HepG2 (cell line): ENCODE data around the gene RPP14. TPM values are rescaled to one million over a fixed set of nuclear protein-coding genes. Genes with fewer than 3 reads are reported as not detected.

Experiments
- ARID2 ChIP-seq: sonication (generic); formaldehyde crosslinking; IDR thresholded peaks from 2 replicates; pipeline ENCODE4 v1.8.1; 2022; ENCODE audit warnings: mild to moderate bottlenecking, missing genetic modification reagents, borderline replicate concordance
- EHMT2 ChIP-seq: fragments of 200-600 bp; sonication (generic); IDR thresholded peaks from 2 replicates; pipeline ENCODE4 v1.7.0; 2017; ENCODE audit warnings: antibody characterized with exemption, low read depth, low read length, borderline replicate concordance
- EZH2 ChIP-seq: conservative IDR thresholded peaks from 2 replicates; pipeline ENCODE4 v1.6.1; 2012; ENCODE audit warnings: mild to moderate bottlenecking, low read depth, low read length, moderate library complexity
- HNF4A ChIP-seq: sonication (generic); formaldehyde crosslinking; IDR thresholded peaks from 2 replicates; pipeline ENCODE4 v1.4.0; 2020; ENCODE audit warnings: missing genetic modification reagents
- JUND ChIP-seq: sonication (generic); formaldehyde crosslinking; IDR thresholded peaks from 2 replicates; pipeline ENCODE4 v1.8.0; 2022; ENCODE audit warnings: mild to moderate bottlenecking, missing genetic modification reagents
- SCMH1 ChIP-seq: sonication (generic); formaldehyde crosslinking; IDR thresholded peaks from 2 replicates; pipeline ENCODE4 v1.9.0; 2021; ENCODE audit warnings: missing genetic modification reagents, mild to moderate bottlenecking, borderline replicate concordance
- TBP ChIP-seq: sonication (generic); formaldehyde crosslinking; IDR thresholded peaks from 2 replicates; pipeline ENCODE4 v1.5.0; 2020; ENCODE audit warnings: missing genetic modification reagents
- TP53 ChIP-seq: sonication (generic); formaldehyde crosslinking; conservative IDR thresholded peaks from 2 replicates; pipeline ENCODE4 v1.4.0; 2020; ENCODE audit warnings: missing genetic modification reagents
- ZFP37 ChIP-seq: sonication (generic); formaldehyde crosslinking; IDR thresholded peaks from 2 replicates; pipeline ENCODE4 v1.4.0; 2020; ENCODE audit warnings: missing genetic modification reagents, borderline replicate concordance
- ZNF776 ChIP-seq: sonication (generic); formaldehyde crosslinking; IDR thresholded peaks from 2 replicates; pipeline ENCODE4 v1.4.0; 2020; ENCODE audit warnings: mild to moderate bottlenecking, missing genetic modification reagents
- polyA plus RNA-seq, 8 experiments: library from polyadenylated mRNA; depleted of rRNA in 3 of 8; stranded (reverse) in 7 of 8; unstranded in 1 of 8; fragments of >200 nt; fragmentation: Illumina TruSeq in 4 of 8; extraction: Trizol in 4 of 8; gene quantifications; 2 replicates each; pipeline versions ENCODE4 v1.2.1 to v1.2.3, GENCODE V29; 2011 to 2016; ENCODE audit warnings: low read depth in 4 of 8, missing spikeins in 1 of 8, mixed read lengths in 1 of 8; ENCODE audit not compliant: insufficient read depth in 1 of 8
- total RNA-seq, 5 experiments: library from RNA; depleted of rRNA; stranded (reverse); fragments of >200 nt; fragmentation: Illumina TruSeq; extraction: Trizol; gene quantifications; 2 replicates each; pipeline ENCODE4 v1.2.3, GENCODE V29; 2016; ENCODE audit warnings: low read depth in 1 of 5
- TF ChIP-seq, protein P1 (sequence below): sonication (generic); formaldehyde crosslinking; IDR thresholded peaks from 2 replicates; pipeline ENCODE4 v1.5.1; 2020; ENCODE audit warnings: mild to moderate bottlenecking, missing genetic modification reagents, moderate library complexity
- TF ChIP-seq, protein P2 (sequence below): sonication (generic); formaldehyde crosslinking; IDR thresholded peaks from 2 replicates; pipeline ENCODE4 v1.5.0; 2020; ENCODE audit warnings: mild to moderate bottlenecking, missing genetic modification reagents
- TF ChIP-seq, protein P3 (sequence below): sonication (generic); formaldehyde crosslinking; IDR thresholded peaks from 2 replicates; pipeline ENCODE4 v1.4.0; 2020; ENCODE audit warnings: low read depth, mild to moderate bottlenecking, missing genetic modification reagents
- TF ChIP-seq, protein P4 (sequence below): sonication (generic); formaldehyde crosslinking; IDR thresholded peaks from 2 replicates; pipeline ENCODE4 v1.4.0; 2020; ENCODE audit warnings: missing genetic modification reagents
- TF ChIP-seq, protein P5 (sequence below): sonication (generic); formaldehyde crosslinking; IDR thresholded peaks from 2 replicates; pipeline ENCODE4 v1.5.0; 2020; ENCODE audit warnings: mild to moderate bottlenecking, missing genetic modification reagents

The RPP14 gene
- total and polyA plus RNA-seq, 2 of the 13 experiments (the other 11 are each of a cell fraction or from before 2014, with no cell fraction given) = 15.4 to 16.2 TPM

DNA sequence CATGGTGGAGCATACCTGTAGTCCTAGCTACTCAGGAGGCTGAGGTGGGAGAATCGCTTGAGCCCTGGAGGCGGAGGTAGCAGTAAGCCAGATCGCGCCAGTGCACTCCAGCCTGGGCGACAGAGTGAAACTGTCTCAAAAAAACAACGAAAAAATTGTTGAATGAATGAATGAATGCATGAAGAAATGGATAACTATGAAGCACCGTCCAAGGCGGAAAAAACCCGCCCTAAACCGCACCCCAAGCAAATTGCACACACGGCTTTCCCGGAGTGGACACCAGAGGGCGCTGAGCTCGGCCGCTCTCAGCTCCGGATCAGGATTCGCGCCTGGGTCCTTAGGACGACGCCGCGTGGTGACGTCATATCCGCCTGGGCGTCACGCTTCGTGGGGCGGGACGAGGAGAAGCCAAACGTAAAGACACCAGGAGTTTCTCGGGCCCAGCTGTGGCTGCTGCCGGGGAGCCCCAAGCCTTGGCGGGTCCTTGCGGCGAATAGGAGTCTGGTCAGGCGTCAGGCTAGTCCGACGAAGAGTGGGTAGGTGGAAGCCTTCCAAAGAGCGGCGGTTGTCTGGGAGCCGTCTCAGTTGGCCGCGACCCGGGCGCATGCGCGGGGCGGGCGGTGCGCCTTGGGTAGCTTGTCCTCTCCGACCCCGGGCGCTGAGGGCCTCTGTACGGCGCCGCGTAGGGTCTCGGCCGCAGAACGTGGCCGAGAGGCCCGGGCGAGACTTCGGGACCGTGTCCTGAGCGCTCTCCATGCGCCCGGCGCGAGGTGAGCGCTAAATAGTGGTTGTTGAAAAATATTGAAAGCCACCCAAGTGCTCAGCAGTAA, at the start of gene RPP14, which contains the start of gene HTD2 (continued):
- TF ChIP-seq ZNF776 (CRISPR knock-in tag) = no peak
- TF ChIP-seq TBP (CRISPR knock-in tag) = no peak
- TF ChIP-seq, protein P1, sequence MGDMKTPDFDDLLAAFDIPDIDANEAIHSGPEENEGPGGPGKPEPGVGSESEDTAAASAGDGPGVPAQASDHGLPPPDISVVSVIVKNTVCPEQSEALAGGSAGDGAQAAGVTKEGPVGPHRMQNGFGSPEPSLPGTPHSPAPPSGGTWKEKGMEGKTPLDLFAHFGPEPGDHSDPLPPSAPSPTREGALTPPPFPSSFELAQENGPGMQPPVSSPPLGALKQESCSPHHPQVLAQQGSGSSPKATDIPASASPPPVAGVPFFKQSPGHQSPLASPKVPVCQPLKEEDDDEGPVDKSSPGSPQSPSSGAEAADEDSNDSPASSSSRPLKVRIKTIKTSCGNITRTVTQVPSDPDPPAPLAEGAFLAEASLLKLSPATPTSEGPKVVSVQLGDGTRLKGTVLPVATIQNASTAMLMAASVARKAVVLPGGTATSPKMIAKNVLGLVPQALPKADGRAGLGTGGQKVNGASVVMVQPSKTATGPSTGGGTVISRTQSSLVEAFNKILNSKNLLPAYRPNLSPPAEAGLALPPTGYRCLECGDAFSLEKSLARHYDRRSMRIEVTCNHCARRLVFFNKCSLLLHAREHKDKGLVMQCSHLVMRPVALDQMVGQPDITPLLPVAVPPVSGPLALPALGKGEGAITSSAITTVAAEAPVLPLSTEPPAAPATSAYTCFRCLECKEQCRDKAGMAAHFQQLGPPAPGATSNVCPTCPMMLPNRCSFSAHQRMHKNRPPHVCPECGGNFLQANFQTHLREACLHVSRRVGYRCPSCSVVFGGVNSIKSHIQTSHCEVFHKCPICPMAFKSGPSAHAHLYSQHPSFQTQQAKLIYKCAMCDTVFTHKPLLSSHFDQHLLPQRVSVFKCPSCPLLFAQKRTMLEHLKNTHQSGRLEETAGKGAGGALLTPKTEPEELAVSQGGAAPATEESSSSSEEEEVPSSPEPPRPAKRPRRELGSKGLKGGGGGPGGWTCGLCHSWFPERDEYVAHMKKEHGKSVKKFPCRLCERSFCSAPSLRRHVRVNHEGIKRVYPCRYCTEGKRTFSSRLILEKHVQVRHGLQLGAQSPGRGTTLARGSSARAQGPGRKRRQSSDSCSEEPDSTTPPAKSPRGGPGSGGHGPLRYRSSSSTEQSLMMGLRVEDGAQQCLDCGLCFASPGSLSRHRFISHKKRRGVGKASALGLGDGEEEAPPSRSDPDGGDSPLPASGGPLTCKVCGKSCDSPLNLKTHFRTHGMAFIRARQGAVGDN (CRISPR knock-in tag) = peak; percentile 92
- TF ChIP-seq EHMT2 = no peak
- TF ChIP-seq HNF4A (CRISPR knock-in tag) = no peak; the same call in 1 of the 2 replicates
- no peak for TF ChIP-seq TP53 (CRISPR knock-in tag)
- TF ChIP-seq, protein P2, sequence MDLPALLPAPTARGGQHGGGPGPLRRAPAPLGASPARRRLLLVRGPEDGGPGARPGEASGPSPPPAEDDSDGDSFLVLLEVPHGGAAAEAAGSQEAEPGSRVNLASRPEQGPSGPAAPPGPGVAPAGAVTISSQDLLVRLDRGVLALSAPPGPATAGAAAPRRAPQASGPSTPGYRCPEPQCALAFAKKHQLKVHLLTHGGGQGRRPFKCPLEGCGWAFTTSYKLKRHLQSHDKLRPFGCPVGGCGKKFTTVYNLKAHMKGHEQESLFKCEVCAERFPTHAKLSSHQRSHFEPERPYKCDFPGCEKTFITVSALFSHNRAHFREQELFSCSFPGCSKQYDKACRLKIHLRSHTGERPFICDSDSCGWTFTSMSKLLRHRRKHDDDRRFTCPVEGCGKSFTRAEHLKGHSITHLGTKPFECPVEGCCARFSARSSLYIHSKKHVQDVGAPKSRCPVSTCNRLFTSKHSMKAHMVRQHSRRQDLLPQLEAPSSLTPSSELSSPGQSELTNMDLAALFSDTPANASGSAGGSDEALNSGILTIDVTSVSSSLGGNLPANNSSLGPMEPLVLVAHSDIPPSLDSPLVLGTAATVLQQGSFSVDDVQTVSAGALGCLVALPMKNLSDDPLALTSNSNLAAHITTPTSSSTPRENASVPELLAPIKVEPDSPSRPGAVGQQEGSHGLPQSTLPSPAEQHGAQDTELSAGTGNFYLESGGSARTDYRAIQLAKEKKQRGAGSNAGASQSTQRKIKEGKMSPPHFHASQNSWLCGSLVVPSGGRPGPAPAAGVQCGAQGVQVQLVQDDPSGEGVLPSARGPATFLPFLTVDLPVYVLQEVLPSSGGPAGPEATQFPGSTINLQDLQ = no peak
- TF ChIP-seq EZH2 = no peak
- TF ChIP-seq ARID2 (CRISPR knock-in tag) = no peak
- TF ChIP-seq, protein P3, sequence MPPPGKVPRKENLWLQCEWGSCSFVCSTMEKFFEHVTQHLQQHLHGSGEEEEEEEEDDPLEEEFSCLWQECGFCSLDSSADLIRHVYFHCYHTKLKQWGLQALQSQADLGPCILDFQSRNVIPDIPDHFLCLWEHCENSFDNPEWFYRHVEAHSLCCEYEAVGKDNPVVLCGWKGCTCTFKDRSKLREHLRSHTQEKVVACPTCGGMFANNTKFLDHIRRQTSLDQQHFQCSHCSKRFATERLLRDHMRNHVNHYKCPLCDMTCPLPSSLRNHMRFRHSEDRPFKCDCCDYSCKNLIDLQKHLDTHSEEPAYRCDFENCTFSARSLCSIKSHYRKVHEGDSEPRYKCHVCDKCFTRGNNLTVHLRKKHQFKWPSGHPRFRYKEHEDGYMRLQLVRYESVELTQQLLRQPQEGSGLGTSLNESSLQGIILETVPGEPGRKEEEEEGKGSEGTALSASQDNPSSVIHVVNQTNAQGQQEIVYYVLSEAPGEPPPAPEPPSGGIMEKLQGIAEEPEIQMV (CRISPR knock-in tag) = no peak
- TF ChIP-seq, protein P4, sequence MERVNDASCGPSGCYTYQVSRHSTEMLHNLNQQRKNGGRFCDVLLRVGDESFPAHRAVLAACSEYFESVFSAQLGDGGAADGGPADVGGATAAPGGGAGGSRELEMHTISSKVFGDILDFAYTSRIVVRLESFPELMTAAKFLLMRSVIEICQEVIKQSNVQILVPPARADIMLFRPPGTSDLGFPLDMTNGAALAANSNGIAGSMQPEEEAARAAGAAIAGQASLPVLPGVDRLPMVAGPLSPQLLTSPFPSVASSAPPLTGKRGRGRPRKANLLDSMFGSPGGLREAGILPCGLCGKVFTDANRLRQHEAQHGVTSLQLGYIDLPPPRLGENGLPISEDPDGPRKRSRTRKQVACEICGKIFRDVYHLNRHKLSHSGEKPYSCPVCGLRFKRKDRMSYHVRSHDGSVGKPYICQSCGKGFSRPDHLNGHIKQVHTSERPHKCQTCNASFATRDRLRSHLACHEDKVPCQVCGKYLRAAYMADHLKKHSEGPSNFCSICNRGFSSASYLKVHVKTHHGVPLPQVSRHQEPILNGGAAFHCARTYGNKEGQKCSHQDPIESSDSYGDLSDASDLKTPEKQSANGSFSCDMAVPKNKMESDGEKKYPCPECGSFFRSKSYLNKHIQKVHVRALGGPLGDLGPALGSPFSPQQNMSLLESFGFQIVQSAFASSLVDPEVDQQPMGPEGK (CRISPR knock-in tag) = peak; percentile 42
- TF ChIP-seq, protein P5, sequence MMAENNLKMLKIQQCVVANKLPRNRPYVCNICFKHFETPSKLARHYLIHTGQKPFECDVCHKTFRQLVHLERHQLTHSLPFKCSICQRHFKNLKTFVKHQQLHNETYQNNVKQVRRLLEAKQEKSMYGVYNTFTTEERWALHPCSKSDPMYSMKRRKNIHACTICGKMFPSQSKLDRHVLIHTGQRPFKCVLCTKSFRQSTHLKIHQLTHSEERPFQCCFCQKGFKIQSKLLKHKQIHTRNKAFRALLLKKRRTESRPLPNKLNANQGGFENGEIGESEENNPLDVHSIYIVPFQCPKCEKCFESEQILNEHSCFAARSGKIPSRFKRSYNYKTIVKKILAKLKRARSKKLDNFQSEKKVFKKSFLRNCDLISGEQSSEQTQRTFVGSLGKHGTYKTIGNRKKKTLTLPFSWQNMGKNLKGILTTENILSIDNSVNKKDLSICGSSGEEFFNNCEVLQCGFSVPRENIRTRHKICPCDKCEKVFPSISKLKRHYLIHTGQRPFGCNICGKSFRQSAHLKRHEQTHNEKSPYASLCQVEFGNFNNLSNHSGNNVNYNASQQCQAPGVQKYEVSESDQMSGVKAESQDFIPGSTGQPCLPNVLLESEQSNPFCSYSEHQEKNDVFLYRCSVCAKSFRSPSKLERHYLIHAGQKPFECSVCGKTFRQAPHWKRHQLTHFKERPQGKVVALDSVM (CRISPR knock-in tag) = no peak
- TF ChIP-seq ZFP37 (CRISPR knock-in tag) = no peak
- no peak for TF ChIP-seq SCMH1 (CRISPR knock-in tag)
- TF ChIP-seq JUND (CRISPR knock-in tag) = peak; percentile 93
